Right ventricle myocardium superior (tissue), 1 donor: ENCODE results near the gene NID2. TPM values are rescaled to one million over a fixed set of nuclear protein-coding genes. Genes with fewer than 3 reads are reported as not detected.

ENCODE experiments used
- ATAC-seq: fragments of 200-7000 bp; cut with Tn5 transposase; one replicate; pipeline ENCODE4 v1.9.1; 2020; ENCODE audit warnings: mild to moderate bottlenecking; ENCODE audit not compliant: poor library complexity
- DNase-seq: peaks from one replicate; pipeline ENCODE4 v3.0.0-alpha.2; 2020
- intact Hi-C: fragments of 100-400 bp; cut with DNase I; formaldehyde crosslinking; loops from one replicate; pipeline ENCODE4 v1.11.2; 2022
- long read RNA-seq: library from polyadenylated mRNA; unstranded; transcript quantifications from one replicate; pipeline ENCODE4 v2.0.0, GENCODE V29; 2021
- total RNA-seq: library from RNA; stranded (reverse); fragmentation: NEBNext Ultra II Directional; extraction: Animal tissue kit (Norgen Biotek cat#: 25700); gene quantifications from one replicate; pipeline ENCODE4 v1.2.1, GENCODE V29; 2021
- donor health status: DM: no; HTN: yes; CAD: no; lungs with severe emphysema.

NID2 gene
- total RNA-seq: 39.5 TPM
- long read RNA-seq, full-length matches to known transcripts: 11 of 34 reads
- long read RNA-seq, partial matches to known transcripts: 12 of 34 reads
- long read RNA-seq, other reads (novel, unspliced or antisense): 11 of 34 reads

GRCh38 chr14:52068615-52069306 lies at the start of gene NID2:
TSS of gene NID2 (minus strand) at chr14:52069059. CDS start at chr14:52068994, 65 bp downstream.
- ATAC-seq: peak; percentile 94
- intact Hi-C loops: loop anchor here (5.0 kb wide), 2 partner anchors 56 to 71 kb away; no protein-coding TSS in a partner anchor
- peak; percentile 93 for DNase-seq

GRCh38 chr14:52117111-52117832 lies 48.4 kb upstream of the NID2 start:
- intact Hi-C loops: no loop called here
- ATAC-seq (no peak), DNase-seq (no peak)

- intact Hi-C loops: no loop called here
- ATAC-seq (no peak), DNase-seq (no peak)
Measured at GRCh38 chr14:52115286-52115685, 46.4 kb upstream of the NID2 start.

- intact Hi-C loops: no loop called here
- DNase-seq (no peak), ATAC-seq (no peak)
Measured at GRCh38 chr14:52112336-52113018, 43.6 kb upstream of the NID2 start.

GRCh38 chr14:52111583-52111982 lies 42.7 kb upstream of the NID2 start:
- no peak for ATAC-seq
- intact Hi-C loops: no loop called here
- DNase-seq: no peak

GRCh38 chr14:52110441-52111086 lies 41.7 kb upstream of the NID2 start:
- no peak for DNase-seq
- intact Hi-C loops: no loop called here
- ATAC-seq: no peak

GRCh38 chr14:52108823-52109222 lies 40.0 kb upstream of the NID2 start:
- intact Hi-C loops: no loop called here
- ATAC-seq (no peak), DNase-seq (no peak)

GRCh38 chr14:52106840-52107239 lies 38.0 kb upstream of the NID2 start:
- ATAC-seq (peak; percentile 62), DNase-seq (no peak)
- intact Hi-C loops: no loop called here

GRCh38 chr14:52103416-52103815 lies 34.6 kb upstream of the NID2 start:
- no peak for ATAC-seq
- no peak for DNase-seq
- intact Hi-C loops: no loop called here

- intact Hi-C loops: no loop called here
- ATAC-seq: no peak
- DNase-seq: no peak
Measured at GRCh38 chr14:52095794-52096193, 26.9 kb upstream of the NID2 start.

GRCh38 chr14:52095336-52095735 lies 26.5 kb upstream of the NID2 start:
- ATAC-seq (no peak), DNase-seq (no peak)
- intact Hi-C loops: no loop called here

- DNase-seq: no peak
- ATAC-seq: no peak
- intact Hi-C loops: no loop called here
Measured at GRCh38 chr14:52094546-52095271, 25.9 kb upstream of the NID2 start.

- no peak for DNase-seq
- ATAC-seq: peak; percentile 52
- intact Hi-C loops: no loop called here
Measured at GRCh38 chr14:52091928-52092327, 23.1 kb upstream of the NID2 start.

GRCh38 chr14:52090936-52091335 lies 22.1 kb upstream of the NID2 start:
- intact Hi-C loops: no loop called here
- ATAC-seq (no peak), DNase-seq (no peak)

- ATAC-seq (peak; percentile 34), DNase-seq (no peak)
- intact Hi-C loops: no loop called here
Measured at GRCh38 chr14:52089218-52089617, 20.4 kb upstream of the NID2 start.

GRCh38 chr14:52086711-52087110 lies 17.9 kb upstream of the NID2 start:
- ATAC-seq (no peak), DNase-seq (no peak)
- intact Hi-C loops: no loop called here

- intact Hi-C loops: no loop called here
- no peak for ATAC-seq
Measured at GRCh38 chr14:52082903-52083302, 14.0 kb upstream of the NID2 start.

GRCh38 chr14:52081964-52082363 lies 13.1 kb upstream of the NID2 start:
- DNase-seq: no peak
- ATAC-seq: no peak
- intact Hi-C loops: no loop called here

More at GRCh38 chr14:52082903-52083302, 14.0 kb upstream of the NID2 start:
- DNase-seq: no peak
